Lower leg skin (tissue), 4 donors: ENCODE results near the gene PRKCZ. TPM values are rescaled to one million over a fixed set of nuclear protein-coding genes. Genes with fewer than 3 reads are reported as not detected.
"Not testable (repeated sequence)": the region's sequence is repeated elsewhere in the genome, so short reads cannot be mapped to it uniquely, and the experiment has no call there.

Source experiments
- DNase-seq, 2 donors: peaks; one replicate each; pipeline ENCODE4 v3.0.0-alpha.2; 2019; ENCODE audit warnings: low spot score in 2 of 2
- H3K4me3 ChIP-seq: fragments of 200-600 bp; sonication (generic); 2 replicates; pipeline ENCODE4 v1.5.1; 2017; ENCODE audit warnings: mild to moderate bottlenecking, low read depth; ENCODE audit not compliant: poor library complexity, severe bottlenecking
- CTCF ChIP-seq, 3 donors: fragments of 450-650 bp; IDR thresholded peaks; one replicate each; pipeline ENCODE4 v1.5.1; 2016; ENCODE audit warnings: antibody characterized with exemption in 3 of 3, mild to moderate bottlenecking in 3 of 3, moderate library complexity in 2 of 3
- POLR2A ChIP-seq, 2 donors: fragments of 450-650 bp; IDR thresholded peaks; one replicate each; pipeline ENCODE4 v1.6.1; 2016 to 2017; ENCODE audit warnings: antibody characterized with exemption in 2 of 2, mild to moderate bottlenecking in 1 of 2, moderate library complexity in 1 of 2
- WGBS, 2 donors: methylation state at CpG; one replicate each; pipeline ENCODE4 v1.1.5; 2018; 5-methylcytosine and 5-hydroxymethylcytosine counted together
- intact Hi-C: fragments of 100-400 bp; cut with DNase I; formaldehyde crosslinking; loops from one replicate; pipeline ENCODE4 v1.15.0; 2023; ENCODE audit warnings: low total_unique reads
- total RNA-seq, 4 donors: library from RNA; depleted of rRNA; stranded (reverse); fragments of >200 nt; gene quantifications; one replicate each; pipeline ENCODE4 v1.1.0, GENCODE V29; 2016

The PRKCZ gene
- total RNA-seq, 4 donors from 2014 or later: 25.9 to 32.2 (median 26.8) TPM

- no peak overlapping the region for H3K4me3 ChIP-seq
- no peak for DNase-seq
- intact Hi-C loops: no loop called here
- TF ChIP-seq POLR2A (IDR thresholded peaks at IDR 0.05) (no peak), CTCF (IDR thresholded peaks at IDR 0.05) (no peak)
- 87 to 93% methylated on average over 15 to 30 of the region's 30 CpGs for WGBS, 2 donors
Measured at GRCh38 chr1:2143814-2144500, 93.7 kb downstream of the PRKCZ start.

DNA sequence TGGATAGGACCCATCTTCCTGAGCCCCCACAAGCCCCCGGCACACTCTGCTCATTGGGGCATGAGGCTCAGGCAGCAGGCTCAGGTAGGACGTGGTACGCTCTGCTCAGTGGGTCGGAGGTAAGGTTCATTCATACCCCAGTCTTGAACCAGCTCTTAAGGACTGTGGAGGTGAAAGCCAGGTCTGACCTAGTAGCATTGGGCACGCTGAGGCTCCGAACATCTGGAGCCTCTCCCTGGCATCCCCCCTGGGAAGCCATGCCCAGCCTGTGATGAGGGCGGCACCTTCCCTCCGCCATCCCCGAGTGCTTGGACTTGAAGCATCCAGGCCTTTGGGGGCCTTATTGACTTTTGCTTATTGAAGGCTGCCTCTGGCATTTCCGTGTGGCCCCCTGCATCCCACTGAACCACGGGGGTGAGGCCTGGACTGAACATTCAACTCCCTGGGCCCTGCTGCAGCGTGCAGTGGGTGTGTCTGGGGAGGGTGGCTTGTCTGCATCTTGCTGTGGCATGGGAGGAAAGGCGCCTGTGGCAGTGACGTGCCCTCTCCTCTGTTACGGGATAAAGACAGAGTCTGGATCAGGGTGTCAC, 94.4 kb downstream of the PRKCZ start:
- intact Hi-C loops: no loop called here
- DNase-seq: no peak
- H3K4me3 ChIP-seq: no peak overlapping the region
- TF ChIP-seq POLR2A (IDR thresholded peaks at IDR 0.05) (no peak), CTCF (IDR thresholded peaks at IDR 0.05) (no peak)
- WGBS, 2 donors: 90 to 94% methylated on average over 13 to 14 of the region's 15 CpGs

GRCh38 chr1:2145946-2146835, 96.0 kb downstream of the PRKCZ start:
- no peak overlapping the region for H3K4me3 ChIP-seq
- no peak for DNase-seq
- TF ChIP-seq CTCF (IDR thresholded peaks at IDR 0.05) (no peak), POLR2A (IDR thresholded peaks at IDR 0.05) (no peak)
- intact Hi-C loops: no loop called here
- WGBS, 2 donors: 89 to 94% methylated on average over 19 of the region's 19 CpGs

- WGBS, 2 donors: 87 to 92% methylated on average over 11 of the region's 11 CpGs
- TF ChIP-seq CTCF (IDR thresholded peaks at IDR 0.05) (no peak), POLR2A (IDR thresholded peaks at IDR 0.05) (no peak)
- intact Hi-C loops: no loop called here
- no peak for DNase-seq
- no peak overlapping the region for H3K4me3 ChIP-seq
Measured at GRCh38 chr1:2146836-2147517, 96.8 kb downstream of the PRKCZ start.

DNA sequence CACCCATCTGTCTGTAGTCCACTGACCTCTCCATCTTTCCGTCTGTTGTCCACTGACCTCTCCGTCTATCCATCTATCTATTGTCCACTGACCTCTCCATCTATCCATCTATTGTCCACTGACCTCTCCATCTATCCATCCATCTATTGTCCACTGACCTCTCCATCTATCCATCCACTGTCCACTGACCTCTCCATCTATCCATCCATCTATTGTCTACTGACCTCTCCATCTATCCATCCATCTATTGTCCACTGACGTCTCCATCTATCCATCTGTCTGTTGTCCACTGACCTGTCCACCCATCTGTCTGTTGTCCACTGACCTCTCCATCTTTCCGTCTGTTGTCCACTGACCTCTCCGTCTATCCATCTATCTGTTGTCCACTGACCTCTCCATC, 97.7 kb downstream of the PRKCZ start:
- intact Hi-C loops, H3K4me3 ChIP-seq, DNase-seq: not testable (repeated sequence)
- 93 to 96% methylated on average over 5 of the region's 5 CpGs for WGBS, 2 donors
